K562 (cell line): ENCODE measurements around the gene CERS6. TPM values are rescaled to one million over a fixed set of nuclear protein-coding genes. Genes with fewer than 3 reads are reported as not detected.

ENCODE experiments used
- RFX1 ChIP-seq: fragments of 450-650 bp; IDR thresholded peaks from 2 replicates; pipeline ENCODE4 v1.6.1; 2016; ENCODE audit warnings: mild to moderate bottlenecking, moderate library complexity
- TRIM24 ChIP-seq, 2 experiments: fragments of 450-650 bp; IDR thresholded peaks; 2 replicates each; pipeline ENCODE4 v1.6.1; 2016
- polyA plus RNA-seq, 8 experiments: library from polyadenylated mRNA; depleted of rRNA in 4 of 8; stranded (reverse) in 5 of 8; unstranded in 3 of 8; fragments of >200 nt; fragmentation: Nextera tagmentation in 2 of 8; fragmentation: Illumina TruSeq in 1 of 8; extraction: Ambion mirVana in 2 of 8; extraction: Trizol in 1 of 8; gene quantifications; 2 replicates each; pipeline versions ENCODE4 v1.2.1 to v1.2.3, GENCODE V29; 2011 to 2014; ENCODE audit warnings: inconsistent platforms in 1 of 8, missing spikeins in 1 of 8
- total RNA-seq, 7 experiments: library from RNA; depleted of rRNA in 6 of 7; stranded (reverse); fragments of >200 nt in 6 of 7; fragmentation: Illumina TruSeq in 2 of 7; extraction: Trizol in 2 of 7; gene quantifications; 2 replicates each; pipeline versions ENCODE4 v1.2.1 to v1.2.3, GENCODE V29; 2011 to 2021; ENCODE audit warnings: low replicate concordance in 1 of 7
- TF ChIP-seq, protein P1 (sequence below): sonication (generic); formaldehyde crosslinking; IDR thresholded peaks from 2 replicates; pipeline ENCODE4 v1.8.1; 2022; ENCODE audit warnings: missing genetic modification reagents
- TF ChIP-seq, protein P2 (sequence below): sonication (generic); formaldehyde crosslinking; IDR thresholded peaks from 2 replicates; pipeline ENCODE4 v1.8.0; 2022; ENCODE audit warnings: mild to moderate bottlenecking, missing genetic modification reagents, borderline replicate concordance

Gene CERS6
- total and polyA plus RNA-seq, 9 of the 15 experiments (the other 6 are each of a cell fraction or from before 2014, with no cell fraction given), result 1.6 to 13.6 (median 11.4) TPM

DNA sequence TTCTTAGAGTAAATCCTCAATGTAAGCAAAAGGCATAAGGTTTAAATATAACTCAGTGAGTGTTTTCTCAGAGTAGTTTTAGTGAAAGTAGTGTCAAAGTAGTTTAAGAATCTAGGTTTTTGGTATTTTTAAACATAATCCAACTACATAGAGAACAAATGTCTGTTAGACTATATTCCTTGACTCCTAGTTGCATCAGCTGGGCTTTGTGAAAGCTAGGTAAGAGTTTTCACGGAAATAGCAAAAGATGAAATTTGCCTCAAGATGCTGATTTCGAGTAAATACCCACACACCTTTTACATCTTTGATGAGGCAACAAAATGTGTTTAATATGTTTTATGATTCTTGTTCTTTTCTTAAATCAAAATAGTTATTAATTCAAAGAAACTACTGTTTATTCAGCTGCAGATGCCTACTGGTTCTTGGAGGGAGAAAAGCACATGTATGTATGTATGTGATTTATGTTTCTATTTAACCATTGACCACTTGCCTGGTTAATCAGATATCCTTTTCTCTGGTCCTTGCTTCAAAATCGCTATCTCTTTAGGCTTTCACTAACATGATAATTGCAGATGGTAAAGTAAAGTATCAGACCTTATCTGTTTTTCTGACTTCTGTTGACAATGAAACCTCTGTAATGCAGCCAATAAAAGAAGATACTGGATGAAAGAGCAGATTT lies 229.0 kb downstream of the CERS6 start (continued):
- TF ChIP-seq, protein P1, sequence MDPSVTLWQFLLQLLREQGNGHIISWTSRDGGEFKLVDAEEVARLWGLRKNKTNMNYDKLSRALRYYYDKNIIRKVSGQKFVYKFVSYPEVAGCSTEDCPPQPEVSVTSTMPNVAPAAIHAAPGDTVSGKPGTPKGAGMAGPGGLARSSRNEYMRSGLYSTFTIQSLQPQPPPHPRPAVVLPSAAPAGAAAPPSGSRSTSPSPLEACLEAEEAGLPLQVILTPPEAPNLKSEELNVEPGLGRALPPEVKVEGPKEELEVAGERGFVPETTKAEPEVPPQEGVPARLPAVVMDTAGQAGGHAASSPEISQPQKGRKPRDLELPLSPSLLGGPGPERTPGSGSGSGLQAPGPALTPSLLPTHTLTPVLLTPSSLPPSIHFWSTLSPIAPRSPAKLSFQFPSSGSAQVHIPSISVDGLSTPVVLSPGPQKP (CRISPR knock-in tag), result no peak
- peak; percentile 28 to 49; a peak in 2 of 4 replicates for TF ChIP-seq TRIM24 (IDR thresholded peaks at IDR 0.05)
- TF ChIP-seq, protein P2, sequence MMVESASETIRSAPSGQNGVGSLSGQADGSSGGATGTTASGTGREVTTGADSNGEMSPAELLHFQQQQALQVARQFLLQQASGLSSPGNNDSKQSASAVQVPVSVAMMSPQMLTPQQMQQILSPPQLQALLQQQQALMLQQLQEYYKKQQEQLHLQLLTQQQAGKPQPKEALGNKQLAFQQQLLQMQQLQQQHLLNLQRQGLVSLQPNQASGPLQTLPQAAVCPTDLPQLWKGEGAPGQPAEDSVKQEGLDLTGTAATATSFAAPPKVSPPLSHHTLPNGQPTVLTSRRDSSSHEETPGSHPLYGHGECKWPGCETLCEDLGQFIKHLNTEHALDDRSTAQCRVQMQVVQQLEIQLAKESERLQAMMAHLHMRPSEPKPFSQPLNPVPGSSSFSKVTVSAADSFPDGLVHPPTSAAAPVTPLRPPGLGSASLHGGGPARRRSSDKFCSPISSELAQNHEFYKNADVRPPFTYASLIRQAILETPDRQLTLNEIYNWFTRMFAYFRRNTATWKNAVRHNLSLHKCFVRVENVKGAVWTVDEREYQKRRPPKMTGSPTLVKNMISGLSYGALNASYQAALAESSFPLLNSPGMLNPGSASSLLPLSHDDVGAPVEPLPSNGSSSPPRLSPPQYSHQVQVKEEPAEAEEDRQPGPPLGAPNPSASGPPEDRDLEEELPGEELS, result no peak
- TF ChIP-seq RFX1, result no peak
- TF ChIP-seq, all 486 proteins: peak for 13
